NCI-H2227 (cell line): ENCODE results near the gene KLHL22.

Source experiments
- DNase-seq: peaks from one replicate; lab custom pipeline; 2025; ENCODE audit not compliant: unreplicated experiment; lab: John Stamatoyannopoulos, UW

The KLHL22 gene

GRCh38 chr22:20524004-20524481 is 28.4 kb upstream of the KLHL22 start:
- DNase-seq, result no peak

GRCh38 chr22:20523086-20523983 is 27.7 kb upstream of the KLHL22 start:
- DNase-seq, result no peak

- no peak for DNase-seq
Observed at GRCh38 chr22:20522134-20523004, 26.8 kb upstream of the KLHL22 start.

GRCh38 chr22:20520093-20520511 is 24.5 kb upstream of the KLHL22 start:
- DNase-seq, result no peak

GRCh38 chr22:20519558-20519957 is 24.0 kb upstream of the KLHL22 start:
- DNase-seq, result no peak

GRCh38 chr22:20517841-20518592 is 22.4 kb upstream of the KLHL22 start:
- no peak for DNase-seq

- DNase-seq, result no peak
Observed at GRCh38 chr22:20517422-20517821, 21.8 kb upstream of the KLHL22 start.

- DNase-seq, result no peak
Observed at GRCh38 chr22:20516399-20516798, 20.8 kb upstream of the KLHL22 start.

- DNase-seq, result no peak
Observed at GRCh38 chr22:20514658-20515406, 19.2 kb upstream of the KLHL22 start.

- no peak for DNase-seq
Observed at GRCh38 chr22:20511578-20512229, 16.1 kb upstream of the KLHL22 start.

- no peak for DNase-seq
Observed at GRCh38 chr22:20510811-20511577, 15.4 kb upstream of the KLHL22 start.

- peak; percentile 50 for DNase-seq
Observed at GRCh38 chr22:20509344-20510047, 13.9 kb upstream of the KLHL22 start.

GRCh38 chr22:20508815-20509271 is 13.2 kb upstream of the KLHL22 start:
- no peak for DNase-seq

GRCh38 chr22:20508067-20508755 is 12.6 kb upstream of the KLHL22 start:
- DNase-seq, result peak; percentile 32

GRCh38 chr22:20507253-20508066 is 11.9 kb upstream of the KLHL22 start, which contains the start of gene MED15:
Gene MED15 (plus strand): TSS chr22:20507610. CDS start chr22:20507679, 69 bp downstream.
- DNase-seq, result peak; percentile 96

GRCh38 chr22:20506543-20507252 is 11.1 kb upstream of the KLHL22 start:
- no peak for DNase-seq
